ENCODE data around the gene ALK. TPM values are rescaled to one million over a fixed set of nuclear protein-coding genes. Genes with fewer than 3 reads are reported as not detected.
A peak's percentile ranks its signal among the peaks of the same experiment; 100 is the strongest.

Gene ALK
- total RNA-seq = under 1 TPM; 0.16 to 0.26 TPM

- Histone ChIP-seq H3K9me3 (no peaks in the 10 kb centered on the region), H3K27ac (no peak within 1 kb of the TSS), H3K27me3 (peaks cover 3 to 13% of the 10 kb centered on the region in 2 donors), H3K4me3 (peak within 1 kb of the TSS; percentile 7 to 49), H3K4me1 (peaks cover 0 to 28% of the 10 kb centered on the region in 2 donors), H3K36me3 (no peaks in the 10 kb centered on the region)
- no peak for TF ChIP-seq CTCF (IDR thresholded peaks at IDR 0.05)
- DNase-seq (ENCODE audit: low spot score) = peak; percentile 80
These were observed at the start of gene ALK for GRCh38 chr2:29921560-29921915. TSS of gene ALK (minus strand) at chr2:29921586. CDS start at chr2:29920659, 927 bp downstream.

- TF ChIP-seq CTCF (IDR thresholded peaks at IDR 0.05) = no peak
- no peak overlapping the region for H3K4me3 ChIP-seq
- no peaks in the 10 kb centered on the region for H3K27me3 ChIP-seq
- H3K36me3 ChIP-seq = no peaks in the 10 kb centered on the region
- H3K4me1 ChIP-seq = no peaks in the 10 kb centered on the region
- no peaks in the 10 kb centered on the region for H3K9me3 ChIP-seq
- H3K27ac ChIP-seq = no peak overlapping the region
- DNase-seq (ENCODE audit: low spot score) = no peak
These were observed 44.9 kb upstream of the ALK start for GRCh38 chr2:29966266-29966665.

- Histone ChIP-seq H3K27ac (no peak overlapping the region), H3K4me3 (no peak overlapping the region), H3K27me3 (no peaks in the 10 kb centered on the region), H3K4me1 (no peaks in the 10 kb centered on the region), H3K9me3 (no peaks in the 10 kb centered on the region), H3K36me3 (no peaks in the 10 kb centered on the region)
- no peak for DNase-seq (ENCODE audit: low spot score)
- TF ChIP-seq CTCF (IDR thresholded peaks at IDR 0.05) = no peak
These were observed 42.7 kb upstream of the ALK start for GRCh38 chr2:29963972-29964570.

GRCh38 chr2:29962922-29963321 lies 41.5 kb upstream of the ALK start:
- H3K4me3 ChIP-seq = no peak overlapping the region
- H3K4me1 ChIP-seq = no peaks in the 10 kb centered on the region
- no peak overlapping the region for H3K27ac ChIP-seq
- TF ChIP-seq CTCF (IDR thresholded peaks at IDR 0.05) = no peak
- H3K36me3 ChIP-seq = no peaks in the 10 kb centered on the region
- no peak for DNase-seq (ENCODE audit: low spot score)
- H3K9me3 ChIP-seq = no peaks in the 10 kb centered on the region
- no peaks in the 10 kb centered on the region for H3K27me3 ChIP-seq

- no peaks in the 10 kb centered on the region for H3K36me3 ChIP-seq
- H3K27me3 ChIP-seq = no peaks in the 10 kb centered on the region
- TF ChIP-seq CTCF (IDR thresholded peaks at IDR 0.05) = no peak
- no peaks in the 10 kb centered on the region for H3K9me3 ChIP-seq
- H3K4me3 ChIP-seq = no peak overlapping the region
- no peak for DNase-seq (ENCODE audit: low spot score)
- H3K4me1 ChIP-seq = no peaks in the 10 kb centered on the region
- no peak overlapping the region for H3K27ac ChIP-seq
These were observed 32.9 kb upstream of the ALK start for GRCh38 chr2:29954316-29954715.

GRCh38 chr2:29952973-29953372 lies 31.6 kb upstream of the ALK start:
- Histone ChIP-seq H3K27me3 (no peaks in the 10 kb centered on the region), H3K9me3 (no peaks in the 10 kb centered on the region), H3K4me3 (no peak overlapping the region), H3K36me3 (no peaks in the 10 kb centered on the region), H3K4me1 (no peaks in the 10 kb centered on the region), H3K27ac (no peak overlapping the region)
- no peak for DNase-seq (ENCODE audit: low spot score)
- no peak for TF ChIP-seq CTCF (IDR thresholded peaks at IDR 0.05)

Data from right atrium auricular region (tissue), 2 donors.